Measurements from ENCODE around the gene COMT. TPM values are rescaled to one million over a fixed set of nuclear protein-coding genes. Genes with fewer than 3 reads are reported as not detected.

COMT gene
- total and polyA plus RNA-seq, 2 experiments from 2014 or later = 29.6 to 29.8 TPM

DNA sequence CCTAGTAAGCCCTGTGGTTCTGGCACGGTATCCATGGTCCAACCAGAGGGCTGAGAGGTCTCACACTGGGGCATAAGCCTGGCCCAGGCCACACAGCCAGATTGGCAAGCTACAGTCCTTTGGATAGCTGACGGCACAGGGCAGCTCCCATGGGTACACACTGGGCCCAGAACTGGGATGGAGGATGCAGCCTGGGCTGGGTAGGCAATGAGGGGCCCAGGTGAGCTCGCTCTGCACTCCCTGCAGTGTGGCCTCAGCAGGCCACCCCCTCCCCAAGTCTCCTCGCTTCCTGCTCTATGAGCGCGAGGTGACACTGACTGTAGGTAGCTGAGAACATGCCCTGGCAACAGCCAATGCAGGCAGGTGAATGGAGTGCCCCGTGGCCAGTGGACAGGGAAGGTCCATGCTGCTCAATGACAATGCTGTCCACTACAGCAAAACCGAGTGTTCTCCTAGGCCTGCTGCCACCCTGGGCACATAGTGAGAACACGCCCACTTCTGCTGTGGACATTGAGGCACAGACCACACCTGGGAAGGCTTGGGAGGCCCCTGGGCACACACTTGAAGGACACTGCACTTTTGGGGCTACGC, 71.3 kb downstream of the COMT start (continued):
- TF ChIP-seq, protein P1, sequence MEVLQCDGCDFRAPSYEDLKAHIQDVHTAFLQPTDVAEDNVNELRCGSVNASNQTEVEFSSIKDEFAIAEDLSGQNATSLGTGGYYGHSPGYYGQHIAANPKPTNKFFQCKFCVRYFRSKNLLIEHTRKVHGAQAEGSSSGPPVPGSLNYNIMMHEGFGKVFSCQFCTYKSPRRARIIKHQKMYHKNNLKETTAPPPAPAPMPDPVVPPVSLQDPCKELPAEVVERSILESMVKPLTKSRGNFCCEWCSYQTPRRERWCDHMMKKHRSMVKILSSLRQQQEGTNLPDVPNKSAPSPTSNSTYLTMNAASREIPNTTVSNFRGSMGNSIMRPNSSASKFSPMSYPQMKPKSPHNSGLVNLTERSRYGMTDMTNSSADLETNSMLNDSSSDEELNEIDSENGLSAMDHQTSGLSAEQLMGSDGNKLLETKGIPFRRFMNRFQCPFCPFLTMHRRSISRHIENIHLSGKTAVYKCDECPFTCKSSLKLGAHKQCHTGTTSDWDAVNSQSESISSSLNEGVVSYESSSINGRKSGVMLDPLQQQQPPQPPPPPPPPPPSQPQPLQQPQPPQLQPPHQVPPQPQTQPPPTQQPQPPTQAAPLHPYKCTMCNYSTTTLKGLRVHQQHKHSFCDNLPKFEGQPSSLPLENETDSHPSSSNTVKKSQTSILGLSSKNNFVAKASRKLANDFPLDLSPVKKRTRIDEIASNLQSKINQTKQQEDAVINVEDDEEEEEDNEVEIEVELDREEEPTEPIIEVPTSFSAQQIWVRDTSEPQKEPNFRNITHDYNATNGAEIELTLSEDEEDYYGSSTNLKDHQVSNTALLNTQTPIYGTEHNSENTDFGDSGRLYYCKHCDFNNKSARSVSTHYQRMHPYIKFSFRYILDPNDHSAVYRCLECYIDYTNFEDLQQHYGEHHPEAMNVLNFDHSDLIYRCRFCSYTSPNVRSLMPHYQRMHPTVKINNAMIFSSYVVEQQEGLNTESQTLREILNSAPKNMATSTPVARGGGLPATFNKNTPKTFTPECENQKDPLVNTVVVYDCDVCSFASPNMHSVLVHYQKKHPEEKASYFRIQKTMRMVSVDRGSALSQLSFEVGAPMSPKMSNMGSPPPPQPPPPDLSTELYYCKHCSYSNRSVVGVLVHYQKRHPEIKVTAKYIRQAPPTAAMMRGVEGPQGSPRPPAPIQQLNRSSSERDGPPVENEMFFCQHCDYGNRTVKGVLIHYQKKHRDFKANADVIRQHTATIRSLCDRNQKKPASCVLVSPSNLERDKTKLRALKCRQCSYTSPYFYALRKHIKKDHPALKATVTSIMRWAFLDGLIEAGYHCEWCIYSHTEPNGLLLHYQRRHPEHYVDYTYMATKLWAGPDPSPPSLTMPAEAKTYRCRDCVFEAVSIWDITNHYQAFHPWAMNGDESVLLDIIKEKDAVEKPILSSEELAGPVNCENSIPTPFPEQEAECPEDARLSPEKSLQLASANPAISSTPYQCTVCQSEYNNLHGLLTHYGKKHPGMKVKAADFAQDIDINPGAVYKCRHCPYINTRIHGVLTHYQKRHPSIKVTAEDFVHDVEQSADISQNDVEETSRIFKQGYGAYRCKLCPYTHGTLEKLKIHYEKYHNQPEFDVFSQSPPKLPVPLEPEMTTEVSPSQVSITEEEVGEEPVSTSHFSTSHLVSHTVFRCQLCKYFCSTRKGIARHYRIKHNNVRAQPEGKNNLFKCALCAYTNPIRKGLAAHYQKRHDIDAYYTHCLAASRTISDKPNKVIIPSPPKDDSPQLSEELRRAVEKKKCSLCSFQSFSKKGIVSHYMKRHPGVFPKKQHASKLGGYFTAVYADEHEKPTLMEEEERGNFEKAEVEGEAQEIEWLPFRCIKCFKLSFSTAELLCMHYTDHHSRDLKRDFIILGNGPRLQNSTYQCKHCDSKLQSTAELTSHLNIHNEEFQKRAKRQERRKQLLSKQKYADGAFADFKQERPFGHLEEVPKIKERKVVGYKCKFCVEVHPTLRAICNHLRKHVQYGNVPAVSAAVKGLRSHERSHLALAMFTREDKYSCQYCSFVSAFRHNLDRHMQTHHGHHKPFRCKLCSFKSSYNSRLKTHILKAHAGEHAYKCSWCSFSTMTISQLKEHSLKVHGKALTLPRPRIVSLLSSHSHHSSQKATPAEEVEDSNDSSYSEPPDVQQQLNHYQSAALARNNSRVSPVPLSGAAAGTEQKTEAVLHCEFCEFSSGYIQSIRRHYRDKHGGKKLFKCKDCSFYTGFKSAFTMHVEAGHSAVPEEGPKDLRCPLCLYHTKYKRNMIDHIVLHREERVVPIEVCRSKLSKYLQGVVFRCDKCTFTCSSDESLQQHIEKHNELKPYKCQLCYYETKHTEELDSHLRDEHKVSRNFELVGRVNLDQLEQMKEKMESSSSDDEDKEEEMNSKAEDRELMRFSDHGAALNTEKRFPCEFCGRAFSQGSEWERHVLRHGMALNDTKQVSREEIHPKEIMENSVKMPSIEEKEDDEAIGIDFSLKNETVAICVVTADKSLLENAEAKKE (CRISPR knock-in tag; IDR thresholded peaks at IDR 0.05) = no peak
- TF ChIP-seq NANOG (IDR thresholded peaks at IDR 0.05; ENCODE audit: borderline replicate concordance) (no peak), REST (IDR thresholded peaks at IDR 0.05; ENCODE audit: unreplicated experiment) (no peak), POLR2AphosphoS5 (IDR thresholded peaks at IDR 0.05; ENCODE audit: low read depth) (no peak), CREB1 (CRISPR knock-in tag; IDR thresholded peaks at IDR 0.05; ENCODE audit: low read depth) (no peak), STAT1 (IDR thresholded peaks at IDR 0.05; ENCODE audit: unreplicated experiment) (no peak)

Data from GM23338 (cell line).